Measurements from ENCODE around the gene SYCP1.
"Not testable (repeated sequence)": the region's sequence is repeated elsewhere in the genome, so short reads cannot be mapped to it uniquely, and the experiment has no call there.

The SYCP1 gene

DNA sequence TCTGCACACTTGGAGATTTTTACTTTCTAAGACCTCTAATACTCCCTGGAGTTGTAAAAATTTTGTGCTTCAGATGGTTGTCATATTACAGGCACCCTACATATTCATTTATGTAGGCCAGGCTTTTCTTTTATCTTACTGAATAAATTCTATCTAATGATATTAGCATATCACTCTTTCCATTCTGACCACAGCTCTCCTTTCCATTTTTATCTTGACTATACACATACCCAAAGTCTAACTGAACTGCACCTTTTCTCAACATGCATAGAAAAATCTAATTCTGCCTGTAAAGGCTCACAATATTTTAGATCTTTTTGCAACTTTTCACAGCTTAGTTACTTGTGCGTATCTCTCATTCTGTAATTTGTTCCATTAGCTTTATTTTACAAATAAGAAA is 122.2 kb downstream of the SYCP1 start:
- DNase-seq, result no peak

DNA sequence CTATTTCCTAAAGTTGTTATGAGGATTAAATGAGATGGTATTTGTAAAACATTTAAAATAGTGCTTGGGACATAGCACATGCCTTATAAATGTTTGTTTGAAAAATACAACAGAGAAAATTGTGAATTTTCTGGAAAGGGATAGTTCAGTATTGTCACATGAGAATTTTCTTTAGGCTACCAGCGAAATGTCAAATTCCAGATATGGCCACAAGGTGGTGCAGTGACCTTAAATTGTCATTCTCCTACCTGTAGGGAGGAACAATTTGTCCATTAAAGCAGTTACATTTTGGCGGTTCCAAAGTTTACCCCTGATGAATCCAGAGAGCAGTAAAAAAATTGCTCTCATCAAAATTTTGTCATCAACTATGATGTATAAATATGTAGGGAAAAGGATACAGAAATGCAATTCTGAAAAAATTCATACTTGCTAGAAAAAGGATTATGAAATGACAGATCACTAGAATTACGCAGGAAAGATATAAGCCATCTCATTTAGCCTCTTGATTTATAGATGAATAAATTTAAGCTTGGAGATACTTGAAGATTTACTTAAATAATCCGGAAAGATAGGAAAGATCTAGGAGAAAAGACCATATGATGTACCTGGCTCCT is 124.7 kb downstream of the SYCP1 start:
- DNase-seq, result peak; percentile 9

DNA sequence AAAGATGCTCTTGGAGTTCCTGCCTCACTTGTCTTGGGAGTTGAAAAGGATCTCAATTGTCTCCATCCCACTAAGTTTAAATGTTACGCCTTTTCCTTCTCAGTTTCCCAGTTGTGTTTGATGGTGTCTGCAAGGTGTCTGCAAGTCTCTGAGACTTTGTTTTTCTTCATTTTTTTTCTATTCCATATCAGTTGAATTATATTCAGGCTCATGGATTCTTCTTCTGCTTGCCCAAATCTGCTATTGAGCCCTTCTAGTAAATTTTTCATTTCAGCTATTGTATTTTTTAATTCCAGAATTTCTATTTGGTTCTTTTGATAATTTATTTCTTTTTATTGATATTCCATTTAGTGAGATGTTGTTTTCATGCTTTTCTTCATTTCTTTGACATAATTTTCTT is 127.6 kb downstream of the SYCP1 start:
- no peak for DNase-seq

DNA sequence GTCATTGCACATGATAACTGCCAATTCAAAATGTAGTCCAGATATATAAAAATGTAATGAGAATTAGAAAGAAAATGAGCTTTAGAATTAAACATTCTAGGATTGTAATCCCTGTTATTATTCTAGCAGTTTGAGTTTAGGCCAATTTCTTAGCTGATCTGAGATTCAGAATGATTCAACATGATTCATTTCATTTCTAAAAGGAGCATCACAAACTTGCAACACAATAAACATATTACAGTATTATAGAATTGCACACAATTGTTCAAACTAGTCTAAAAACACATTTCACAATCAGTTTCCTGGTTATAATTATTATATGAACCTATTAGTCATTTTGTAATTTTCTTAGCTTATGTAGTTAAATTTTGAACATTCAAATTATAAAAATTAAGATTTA is 131.6 kb downstream of the SYCP1 start:
- no peak for DNase-seq

DNA sequence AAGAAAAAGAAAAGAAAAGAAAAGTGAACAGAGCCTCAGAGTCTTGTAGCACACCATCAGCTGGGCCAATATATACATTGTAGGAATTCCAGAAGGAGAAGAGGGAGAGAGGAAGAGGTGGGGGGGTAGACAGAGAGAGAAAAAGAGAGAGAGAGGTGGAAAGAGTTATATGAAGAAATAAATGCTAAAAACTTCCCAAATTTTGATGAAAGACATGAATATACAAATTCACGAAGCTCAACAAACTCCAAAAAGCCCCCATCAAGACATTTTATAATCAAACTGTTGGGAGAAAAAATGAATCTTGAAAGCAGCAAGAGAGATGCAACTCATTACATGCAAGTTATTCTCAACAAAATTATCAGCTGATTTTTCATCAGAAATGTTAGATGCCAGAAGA is 133.4 kb downstream of the SYCP1 start:
- no peak for DNase-seq

DNA sequence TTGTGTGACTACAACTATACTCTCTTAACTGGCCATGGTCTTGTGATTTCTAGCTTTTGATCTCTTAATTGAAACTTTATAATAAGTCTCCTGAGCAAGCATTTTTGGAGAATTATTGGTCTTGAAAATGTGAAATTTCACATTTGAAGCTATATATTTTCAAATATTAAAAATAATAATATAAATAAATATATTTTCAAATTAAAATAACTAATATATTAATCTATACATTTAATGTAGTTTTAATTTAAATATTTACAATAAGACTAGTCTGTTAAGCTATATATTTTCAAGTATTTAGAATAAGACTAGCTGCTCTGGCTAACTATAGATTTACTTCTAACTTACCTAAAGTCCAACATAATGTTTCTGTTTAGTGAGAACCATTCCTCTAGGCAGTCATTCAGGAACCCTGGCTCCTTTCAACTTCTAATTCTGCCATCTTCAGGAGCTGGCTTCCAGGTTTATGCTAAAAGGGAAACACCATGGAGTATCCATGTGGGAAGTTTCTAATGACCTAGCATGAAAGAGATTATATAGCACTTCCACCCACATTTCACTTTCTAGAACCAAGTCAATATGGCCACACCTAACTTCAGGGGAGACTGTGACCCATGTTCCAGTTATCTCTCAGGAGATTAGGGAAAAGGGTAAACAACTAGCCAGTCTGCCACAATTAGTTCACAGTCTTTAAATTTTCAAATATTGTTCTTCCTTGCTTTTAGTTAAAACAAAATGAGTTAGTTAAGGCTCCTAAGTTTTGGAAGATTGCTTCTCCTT is 143.0 kb downstream of the SYCP1 start:
- no peak for DNase-seq

DNA sequence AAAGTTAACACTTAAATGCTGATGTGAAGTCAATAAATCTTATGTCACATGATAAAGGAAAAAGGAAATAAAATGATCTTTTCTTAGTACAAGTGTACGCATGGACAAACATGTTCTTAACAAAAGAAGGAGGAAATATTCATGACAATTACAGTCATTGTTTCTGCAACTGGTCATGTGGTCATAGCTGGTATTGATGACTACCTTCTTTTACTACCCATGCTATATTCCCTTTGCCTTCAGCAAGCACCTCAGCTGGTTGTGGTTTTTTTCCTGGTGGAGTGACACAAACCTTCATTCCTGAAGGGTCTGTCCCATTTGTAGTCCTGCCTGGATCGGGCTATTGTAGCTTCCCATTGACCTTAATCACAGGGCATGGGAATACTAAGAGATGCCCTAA is 151.5 kb downstream of the SYCP1 start:
- no peak for DNase-seq

DNA sequence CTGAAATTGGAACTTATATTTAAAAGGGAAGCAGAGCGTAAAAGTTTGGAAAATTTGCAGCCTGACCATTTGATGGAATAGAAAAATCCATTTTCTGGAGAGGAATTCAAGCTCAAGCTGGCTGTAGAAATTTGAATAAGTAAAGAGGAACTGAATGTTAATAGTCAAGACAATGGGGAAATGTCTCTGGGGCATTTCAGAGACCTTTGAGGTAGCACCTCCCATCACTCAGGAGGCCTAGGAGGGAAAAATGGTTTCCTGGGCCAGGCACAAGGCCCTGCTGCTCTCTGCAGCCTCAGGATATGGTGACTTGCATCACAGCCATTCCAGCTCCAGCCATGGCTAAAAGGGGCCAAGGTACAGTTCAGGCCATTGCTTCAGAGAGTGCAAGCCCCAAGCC is 157.3 kb downstream of the SYCP1 start:
- no peak for DNase-seq

DNA sequence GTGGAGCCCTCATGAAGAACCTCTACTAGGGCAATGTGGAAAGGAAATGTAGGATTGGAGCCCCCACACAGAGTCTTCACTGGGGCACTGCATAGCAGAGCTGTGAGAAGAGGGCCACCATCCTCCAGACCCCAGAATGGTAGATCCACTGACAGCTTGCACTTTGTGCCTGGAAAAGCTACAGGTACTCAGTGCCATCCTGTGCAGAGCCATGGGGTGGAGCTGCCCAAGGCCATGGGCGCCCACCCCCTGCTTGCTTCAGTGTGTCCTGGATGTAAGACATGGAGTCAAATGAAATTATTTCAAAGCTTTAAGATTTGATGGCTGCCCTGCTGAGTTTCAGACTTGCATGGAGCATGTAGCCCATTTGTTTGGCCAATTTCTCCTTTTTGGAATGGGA is 157.8 kb downstream of the SYCP1 start:
- DNase-seq, result no peak

DNA sequence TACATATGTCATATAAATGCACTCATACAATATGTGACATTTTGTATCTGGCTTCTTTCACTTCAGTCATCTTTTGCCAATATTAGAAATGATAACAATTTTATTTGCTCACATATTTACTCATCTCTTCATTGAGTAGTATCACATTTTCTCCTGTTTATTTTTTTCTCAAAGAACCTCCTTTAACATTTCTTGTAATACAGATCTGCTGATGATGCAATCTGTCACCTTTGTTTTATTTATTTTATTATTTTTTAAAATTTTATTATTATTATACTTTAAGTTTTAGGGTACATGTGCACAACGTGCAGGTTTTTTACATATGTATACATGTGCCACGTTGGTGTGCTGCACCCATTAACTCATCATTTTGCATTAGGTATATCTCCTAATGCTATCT is 159.1 kb downstream of the SYCP1 start:
- DNase-seq, result no peak

DNA sequence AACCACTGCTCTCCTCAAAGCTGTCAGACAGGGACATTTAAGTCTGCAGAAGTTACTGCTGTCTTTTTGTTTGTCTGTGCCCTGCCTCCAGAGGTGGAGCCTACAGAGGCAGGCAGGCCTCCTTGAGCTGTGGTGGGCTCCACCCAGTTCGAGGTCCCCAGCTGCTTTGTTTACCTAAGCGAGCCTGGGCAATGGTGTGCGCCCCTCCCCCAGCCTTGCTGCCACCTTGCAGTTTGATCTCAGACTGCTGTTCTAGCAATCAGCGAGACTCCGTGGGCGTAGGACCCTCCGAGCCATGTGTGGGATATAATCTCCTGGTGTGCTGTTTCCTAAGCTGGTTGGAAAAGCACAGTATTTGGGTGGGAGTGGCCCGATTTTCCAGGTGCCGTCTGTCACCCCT is 164.9 kb downstream of the SYCP1 start:
- not testable (repeated sequence) for DNase-seq

DNA sequence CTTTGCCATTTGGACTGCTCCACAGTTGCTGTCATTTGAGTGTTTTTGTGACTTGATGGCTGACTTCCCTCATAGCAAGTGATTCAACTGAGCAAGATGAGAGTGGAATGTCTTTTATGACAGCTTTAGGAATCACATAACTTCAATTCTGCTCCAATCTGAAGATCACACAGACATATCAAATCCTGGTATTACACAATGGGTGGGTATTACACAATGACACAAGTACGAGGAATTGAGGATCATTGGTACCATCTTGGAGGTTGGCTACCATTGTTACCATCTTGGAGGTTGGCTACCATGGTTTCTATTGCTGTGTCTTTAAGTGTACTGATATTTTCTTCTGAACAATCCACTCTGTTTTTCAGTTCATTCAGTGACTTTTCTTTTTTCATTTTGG is 166.5 kb downstream of the SYCP1 start:
- no peak for DNase-seq

DNA sequence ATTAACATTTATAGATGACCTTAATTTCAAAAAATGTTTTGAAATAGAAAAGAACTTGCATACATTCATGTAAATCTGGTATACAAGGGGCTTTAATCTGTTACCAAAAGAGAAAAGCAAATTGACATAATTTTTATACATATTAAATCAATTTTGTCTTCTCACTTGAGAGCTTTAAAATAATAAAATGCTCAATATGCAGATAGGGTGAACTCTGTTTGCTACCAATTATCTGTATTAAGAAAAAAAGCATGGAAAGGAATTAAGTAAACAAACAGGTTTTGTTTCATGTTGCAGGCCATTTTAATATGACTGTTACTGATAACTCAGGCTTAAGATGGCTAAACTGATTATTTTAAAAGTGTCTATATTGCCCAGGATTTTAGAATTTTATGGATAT is 168.9 kb downstream of the SYCP1 start:
- DNase-seq, result no peak

DNA sequence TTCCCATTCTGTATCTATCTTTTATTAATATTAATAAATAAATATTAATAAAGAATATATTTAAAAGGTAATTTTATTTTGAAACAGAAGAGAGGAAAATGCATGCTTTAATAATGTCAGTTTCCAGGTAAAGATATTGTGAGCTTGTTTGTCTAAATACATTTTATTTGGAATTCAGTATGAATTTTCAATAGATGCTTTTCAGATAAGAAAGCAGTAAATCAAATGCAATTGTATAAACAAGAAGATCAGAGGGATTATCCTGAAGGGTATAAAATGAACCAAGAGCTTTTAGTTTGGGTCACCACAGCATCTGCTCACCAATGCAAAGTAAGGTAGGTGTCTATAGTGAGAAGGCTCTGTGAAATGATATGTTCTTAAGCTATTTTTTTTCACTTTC is 174.9 kb downstream of the SYCP1 start, which contains the start of gene TSHB:
Gene TSHB, plus strand, starts transcription at position 301 of the 400 bp plus-strand sequence. CDS start 3,537 bp downstream, outside the sequence.
- no peak for DNase-seq

DNA sequence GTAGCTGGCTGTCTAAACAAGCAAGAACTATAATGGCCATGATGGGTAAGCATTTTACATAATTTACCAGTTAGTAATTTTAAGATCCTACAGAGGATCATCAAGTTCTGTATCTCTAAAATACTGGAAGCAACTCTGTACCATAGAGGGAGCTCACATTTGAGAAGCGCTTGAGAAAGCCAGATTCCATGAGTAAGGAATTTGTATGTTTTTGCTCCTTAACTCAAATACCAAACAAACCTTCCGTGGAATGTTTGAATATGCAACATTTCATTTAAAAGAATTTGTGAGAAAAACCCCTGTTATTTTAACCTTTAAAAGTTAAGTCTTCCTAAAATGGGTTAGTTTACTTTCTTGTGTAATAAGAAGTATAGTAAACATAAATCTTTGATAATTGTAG is 176.9 kb downstream of the SYCP1 start:
- DNase-seq, result no peak

DNA sequence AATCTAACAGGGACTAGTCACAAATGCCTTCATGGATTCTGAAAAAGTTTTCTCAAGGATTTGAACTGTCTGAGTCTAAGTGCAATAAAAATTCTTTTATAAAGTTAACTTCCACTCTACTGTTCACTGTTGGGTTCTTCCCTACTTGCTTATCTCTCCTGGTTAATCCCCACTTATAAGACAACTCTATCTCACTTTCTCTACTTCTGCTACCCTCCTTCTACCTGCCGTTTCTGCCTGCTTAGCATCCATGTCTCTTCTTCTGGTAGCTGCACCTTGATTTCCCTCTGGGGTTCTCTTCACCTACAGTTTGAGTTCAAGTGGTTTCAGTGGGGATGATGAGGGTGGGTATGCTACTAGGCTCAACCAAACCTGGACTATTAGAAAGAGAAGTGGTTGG is 181.0 kb downstream of the SYCP1 start:
- no peak for DNase-seq

DNA sequence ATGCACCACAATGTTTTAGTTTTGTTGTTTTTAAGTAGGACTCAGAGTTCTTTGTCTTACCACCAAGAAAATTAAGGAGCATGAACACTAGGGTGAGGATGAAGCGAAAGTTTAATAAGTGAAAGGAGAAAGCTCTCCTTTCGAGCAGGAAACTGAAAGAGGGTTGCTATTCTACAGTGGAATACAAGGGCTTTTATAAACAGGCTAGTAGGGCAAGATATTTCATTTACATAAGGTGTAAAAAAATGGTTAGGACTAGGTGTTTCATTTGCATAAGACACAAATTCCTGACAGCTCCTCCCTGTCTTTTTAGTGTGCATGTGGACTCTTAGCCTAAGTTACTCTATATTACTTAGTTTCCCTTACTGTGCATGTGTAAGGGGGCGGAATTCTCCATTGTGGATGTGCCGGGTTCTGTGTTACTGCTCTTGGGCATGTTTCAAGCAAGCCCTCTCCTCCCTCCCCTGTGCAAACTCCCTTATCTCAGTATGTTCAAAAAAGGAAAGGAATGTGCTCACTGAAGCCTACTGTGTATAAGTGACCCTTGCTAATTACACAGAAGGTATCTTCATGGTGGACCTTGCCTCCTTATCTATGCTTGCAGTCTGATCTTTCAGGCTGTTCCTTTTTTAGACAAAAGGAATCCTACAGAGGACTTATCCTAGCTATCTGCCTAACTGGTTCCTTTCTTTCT is 182.3 kb downstream of the SYCP1 start:
- DNase-seq, result no peak

DNA sequence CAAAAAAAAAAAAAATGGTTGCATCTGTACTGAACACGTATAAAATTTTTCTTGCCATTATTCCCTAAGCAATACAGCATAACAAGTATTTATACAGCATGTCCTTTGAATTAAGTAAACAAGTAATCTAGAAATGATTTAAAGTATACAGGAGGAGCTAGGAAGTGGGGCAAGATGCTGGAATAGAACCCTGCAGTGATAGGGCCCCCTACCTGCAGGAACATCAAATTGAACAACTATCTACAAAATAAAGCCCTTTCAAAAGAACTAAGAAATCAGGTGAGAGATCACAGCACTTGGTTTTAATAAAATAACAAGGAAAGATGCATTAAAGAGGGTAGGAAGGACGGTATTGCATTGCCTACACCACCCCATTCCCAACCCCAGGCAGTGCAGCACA is 185.8 kb downstream of the SYCP1 start:
- DNase-seq, result no peak

DNA sequence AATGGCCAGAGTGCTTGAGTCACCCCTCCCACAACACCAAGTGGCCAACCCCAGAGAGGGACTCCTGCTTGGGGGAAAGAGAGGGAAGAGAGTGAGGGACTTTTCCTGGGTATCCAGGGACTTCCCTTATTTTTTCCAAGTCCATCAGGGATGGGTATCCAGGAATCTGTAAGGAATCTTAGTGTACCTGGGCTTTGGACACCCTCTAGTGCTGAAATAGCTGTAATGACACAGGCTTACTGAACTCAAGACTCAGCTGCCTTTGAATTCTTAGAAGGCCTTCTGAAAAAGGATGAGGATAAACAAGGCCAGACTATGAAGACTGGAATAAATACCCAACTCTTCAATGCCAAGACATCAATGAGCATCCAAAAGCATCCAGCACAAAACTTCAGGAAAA is 187.0 kb downstream of the SYCP1 start:
- no peak for DNase-seq
